CD4-positive, alpha-beta T cell (primary cell): ENCODE measurements around the gene SCNN1G. TPM values are rescaled to one million over a fixed set of nuclear protein-coding genes. Genes with fewer than 3 reads are reported as not detected.

Experiments
- ATAC-seq: fragments of 200-7000 bp; cut with Tn5 transposase; one replicate; pipeline ENCODE4 v1.10.0; 2022; ENCODE audit warnings: mild to moderate bottlenecking; ENCODE audit not compliant: poor library complexity
- CTCF ChIA-PET: fragments of 350-600 bp; sonication (Branson Sonifier 250); formaldehyde crosslinking; loops from one replicate; lab custom pipeline; 2021; ENCODE audit warnings: antibody characterized with exemption, inconsistent platforms; lab: Charles Lee
- POLR2A ChIA-PET: fragments of 350-600 bp; sonication (Branson Sonifier 250); formaldehyde crosslinking; loops from one replicate; lab custom pipeline; 2021; ENCODE audit warnings: antibody characterized with exemption, inconsistent platforms; lab: Charles Lee
- DNase-seq, 14 experiments: peaks; one replicate each; pipeline ENCODE4 v3.0.0-alpha.2; 2013 to 2020; ENCODE audit warnings: mixed read lengths in 2 of 14
- H3K27ac ChIP-seq, 2 donors: one replicate each; pipeline versions ENCODE4 v1.5.1 to v1.7.0; 2013; ENCODE audit warnings: low read length in 2 of 2, low read depth in 1 of 2, mild to moderate bottlenecking in 1 of 2
- H3K27me3 ChIP-seq, 2 experiments: 1 replicate in 1 of 2; 2 replicates in 1 of 2; pipeline versions ENCODE4 v1.6.1 to v1.7.0; 2013; ENCODE audit warnings: low read length in 2 of 2, control low read depth in 1 of 2, mild to moderate bottlenecking in 1 of 2, moderate library complexity in 1 of 2; ENCODE audit not compliant: insufficient read depth in 2 of 2, control insufficient read depth in 1 of 2
- H3K36me3 ChIP-seq: one replicate; pipeline ENCODE4 v1.6.1; 2013; ENCODE audit warnings: low read length, control low read depth; ENCODE audit not compliant: insufficient read depth
- H3K4me1 ChIP-seq: one replicate; pipeline ENCODE4 v1.6.1; 2013; ENCODE audit warnings: low read length, control low read depth; ENCODE audit not compliant: insufficient read depth
- H3K4me3 ChIP-seq: one replicate; pipeline ENCODE4 v1.5.1; 2013; ENCODE audit warnings: mild to moderate bottlenecking, low read length, moderate library complexity
- H3K9me3 ChIP-seq, 2 experiments: 1 replicate in 1 of 2; 2 replicates in 1 of 2; pipeline versions ENCODE4 v1.6.1 to v1.7.0; 2013; ENCODE audit warnings: low read length in 2 of 2, mild to moderate bottlenecking in 2 of 2, control low read depth in 1 of 2, moderate library complexity in 1 of 2; ENCODE audit not compliant: control insufficient read depth in 1 of 2, insufficient read depth in 1 of 2
- H3K27ac Mint-ChIP-seq: one replicate; pipeline ENCODE4 v1.8.0; 2020; ENCODE audit warnings: mixed read lengths
- H3K27me3 Mint-ChIP-seq: one replicate; pipeline ENCODE4 v1.8.0; 2021; ENCODE audit warnings: mixed read lengths
- H3K36me3 Mint-ChIP-seq: one replicate; pipeline ENCODE4 v1.8.0; 2021; ENCODE audit warnings: low read depth, mixed read lengths
- H3K4me1 Mint-ChIP-seq: one replicate; pipeline ENCODE4 v1.8.0; 2021; ENCODE audit warnings: low read depth, mixed read lengths
- H3K4me3 Mint-ChIP-seq: one replicate; pipeline ENCODE4 v1.8.0; 2020; ENCODE audit warnings: mild to moderate bottlenecking, mixed read lengths
- H3K9me3 Mint-ChIP-seq: one replicate; pipeline ENCODE4 v1.8.0; 2020; ENCODE audit warnings: mixed read lengths
- CTCF ChIP-seq: fragments of 200-600 bp; IDR thresholded peaks from one replicate; pipeline ENCODE4 v1.8.0; 2022; ENCODE audit warnings: antibody characterized with exemption, mild to moderate bottlenecking
- intact Hi-C, 2 experiments: fragments of 100-400 bp; cut with DNase I in 1 of 2; cut with micrococcal nuclease in 1 of 2; formaldehyde crosslinking; loops; one replicate each; pipeline versions ENCODE4 v1.15.1 to v1.9.0; 2023 to 2025; cut with DNase I, micrococcal nuclease
- total RNA-seq, 174 experiments: library from RNA in 2 of 174; stranded (reverse) in 2 of 174; gene quantifications; one replicate each; pipeline ENCODE4 v1.2.3 and lab custom pipeline; 2021 to 2026

The SCNN1G gene
- total RNA-seq, 2 experiments from 2014 or later = not detected

- Histone ChIP-seq H3K36me3 (no peaks in the 10 kb centered on the region), H3K27ac (no peak overlapping the region), H3K4me3 (no peak overlapping the region), H3K27me3 (peaks cover 0 to 4% of the 10 kb centered on the region in 2 experiments), H3K4me1 (no peaks in the 10 kb centered on the region), H3K9me3 (no peaks in the 10 kb centered on the region)
- ChIA-PET CTCF (no interaction called here), POLR2A (no interaction called here)
- Mint-ChIP-seq H3K9me3 (no peaks in the 10 kb centered on the region), H3K4me1 (no peaks in the 10 kb centered on the region), H3K36me3 (no peaks in the 10 kb centered on the region), H3K27ac (no peak overlapping the region), H3K27me3 (peaks cover 15% of the 10 kb centered on the region), H3K4me3 (no peak overlapping the region)
- no peak for DNase-seq
- intact Hi-C loops = no loop called here
- no peak for TF ChIP-seq CTCF
- ATAC-seq = no peak
Observed at GRCh38 chr16:23225109-23225508, 42.6 kb downstream of the SCNN1G start.

GRCh38 chr16:23225634-23226033, 43.1 kb downstream of the SCNN1G start:
- Histone ChIP-seq H3K9me3 (no peaks in the 10 kb centered on the region), H3K4me3 (no peak overlapping the region), H3K4me1 (no peaks in the 10 kb centered on the region), H3K36me3 (no peaks in the 10 kb centered on the region), H3K27ac (no peak overlapping the region), H3K27me3 (peaks cover 0 to 4% of the 10 kb centered on the region in 2 experiments)
- H3K27me3 Mint-ChIP-seq = peaks cover 11% of the 10 kb centered on the region
- H3K4me3 Mint-ChIP-seq = no peak overlapping the region
- POLR2A ChIA-PET = no interaction called here
- no peaks in the 10 kb centered on the region for H3K9me3 Mint-ChIP-seq
- TF ChIP-seq CTCF = no peak
- ATAC-seq (no peak), DNase-seq (no peak)
- H3K36me3 Mint-ChIP-seq = no peaks in the 10 kb centered on the region
- H3K27ac Mint-ChIP-seq = no peak overlapping the region
- CTCF ChIA-PET = no interaction called here
- H3K4me1 Mint-ChIP-seq = no peaks in the 10 kb centered on the region
- intact Hi-C loops = no loop called here

GRCh38 chr16:23227529-23227928, 45.0 kb downstream of the SCNN1G start:
- DNase-seq = no peak
- TF ChIP-seq CTCF = no peak
- peaks cover 0 to 2% of the 10 kb centered on the region in 2 experiments for H3K27me3 ChIP-seq
- Mint-ChIP-seq H3K4me3 (no peak overlapping the region), H3K9me3 (no peaks in the 10 kb centered on the region), H3K36me3 (no peaks in the 10 kb centered on the region), H3K27me3 (peaks cover 10% of the 10 kb centered on the region), H3K4me1 (no peaks in the 10 kb centered on the region), H3K27ac (no peak overlapping the region)
- ChIA-PET CTCF (no interaction called here), POLR2A (no interaction called here)
- H3K4me1 ChIP-seq = no peaks in the 10 kb centered on the region
- H3K27ac ChIP-seq = no peak overlapping the region
- H3K36me3 ChIP-seq = no peaks in the 10 kb centered on the region
- intact Hi-C loops = no loop called here
- H3K9me3 ChIP-seq = no peaks in the 10 kb centered on the region
- H3K4me3 ChIP-seq = no peak overlapping the region
- no peak for ATAC-seq
